ENCODE data around the gene FNBP1L. TPM values are rescaled to one million over a fixed set of nuclear protein-coding genes. Genes with fewer than 3 reads are reported as not detected.
A peak's percentile ranks its signal among the peaks of the same experiment; 100 is the strongest.
"Not testable (repeated sequence)": the region's sequence is repeated elsewhere in the genome, so short reads cannot be mapped to it uniquely, and the experiment has no call there.

The FNBP1L gene
- total RNA-seq, 1 experiment from 2014 or later, result 34.9 TPM

- DNase-seq (ENCODE audit: low spot score), result no peak
Measured at GRCh38 chr1:93532780-93533378, 85.0 kb downstream of the FNBP1L start.

DNA sequence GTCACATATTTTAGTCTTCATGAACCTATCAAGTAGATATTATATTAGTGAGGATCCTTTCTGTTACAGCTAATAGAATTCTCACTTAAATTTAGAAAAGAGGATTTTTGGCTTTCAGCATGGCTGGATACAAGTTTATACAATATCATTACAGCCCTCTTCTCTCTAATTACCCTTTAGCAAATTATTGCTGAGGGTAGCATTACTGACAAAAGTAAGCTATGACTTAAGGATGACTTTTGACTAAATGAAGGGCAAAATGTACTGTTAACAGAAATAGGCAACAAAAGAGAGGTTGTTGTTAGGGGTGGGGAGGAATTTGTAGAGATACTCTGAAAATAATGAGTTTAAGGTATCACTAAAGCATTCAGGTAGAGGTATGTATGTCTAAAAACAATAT is 85.8 kb downstream of the FNBP1L start:
- no peak for DNase-seq (ENCODE audit: low spot score)

DNA sequence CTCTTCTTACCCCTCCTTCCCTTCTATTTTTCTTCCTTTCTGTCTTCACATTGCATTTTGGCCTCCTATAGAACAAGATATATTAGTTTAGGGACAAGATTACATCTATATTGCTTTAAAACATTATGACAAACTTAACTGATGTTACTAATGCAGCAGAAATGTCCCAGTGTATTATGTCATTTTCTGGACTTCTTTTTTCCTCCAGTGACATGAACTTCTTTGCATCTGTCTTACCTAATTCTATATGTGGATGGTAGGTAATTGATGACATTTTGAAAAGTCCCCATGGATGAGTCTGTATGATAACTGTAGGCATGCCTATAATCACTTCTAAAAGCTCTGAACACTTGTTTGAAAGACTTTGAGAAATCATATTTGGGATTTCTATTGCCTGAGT is 89.5 kb downstream of the FNBP1L start:
- DNase-seq (ENCODE audit: low spot score), result no peak

- no peak for DNase-seq (ENCODE audit: low spot score)
Measured at GRCh38 chr1:93537924-93538323, 90.0 kb downstream of the FNBP1L start.

GRCh38 chr1:93541045-93541444 is 93.1 kb downstream of the FNBP1L start:
- DNase-seq (ENCODE audit: low spot score), result no peak

GRCh38 chr1:93542398-93542797 is 94.5 kb downstream of the FNBP1L start:
- no peak for DNase-seq (ENCODE audit: low spot score)

GRCh38 chr1:93546162-93546863 is 98.4 kb downstream of the FNBP1L start:
- DNase-seq (ENCODE audit: low spot score), result no peak

DNA sequence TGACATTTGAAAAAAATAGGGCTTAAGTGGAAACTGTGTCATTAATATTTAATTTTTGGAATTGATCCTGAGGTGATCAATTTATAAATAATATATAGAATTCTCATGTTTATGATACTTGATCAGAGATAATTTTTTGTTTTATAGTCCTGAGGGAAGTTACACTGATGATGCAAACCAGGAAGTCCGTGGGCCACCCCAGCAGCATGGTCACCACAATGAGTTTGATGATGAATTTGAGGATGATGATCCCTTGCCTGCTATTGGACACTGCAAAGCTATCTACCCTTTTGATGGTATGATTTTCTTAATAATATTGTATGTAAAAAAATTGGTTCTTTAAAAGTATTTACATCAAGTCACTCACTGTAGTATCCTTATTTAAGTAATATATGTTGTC is 101.2 kb downstream of the FNBP1L start:
- DNase-seq (ENCODE audit: low spot score), result no peak

- DNase-seq (ENCODE audit: low spot score), result no peak
Measured at GRCh38 chr1:93549811-93550210, 101.9 kb downstream of the FNBP1L start.

DNA sequence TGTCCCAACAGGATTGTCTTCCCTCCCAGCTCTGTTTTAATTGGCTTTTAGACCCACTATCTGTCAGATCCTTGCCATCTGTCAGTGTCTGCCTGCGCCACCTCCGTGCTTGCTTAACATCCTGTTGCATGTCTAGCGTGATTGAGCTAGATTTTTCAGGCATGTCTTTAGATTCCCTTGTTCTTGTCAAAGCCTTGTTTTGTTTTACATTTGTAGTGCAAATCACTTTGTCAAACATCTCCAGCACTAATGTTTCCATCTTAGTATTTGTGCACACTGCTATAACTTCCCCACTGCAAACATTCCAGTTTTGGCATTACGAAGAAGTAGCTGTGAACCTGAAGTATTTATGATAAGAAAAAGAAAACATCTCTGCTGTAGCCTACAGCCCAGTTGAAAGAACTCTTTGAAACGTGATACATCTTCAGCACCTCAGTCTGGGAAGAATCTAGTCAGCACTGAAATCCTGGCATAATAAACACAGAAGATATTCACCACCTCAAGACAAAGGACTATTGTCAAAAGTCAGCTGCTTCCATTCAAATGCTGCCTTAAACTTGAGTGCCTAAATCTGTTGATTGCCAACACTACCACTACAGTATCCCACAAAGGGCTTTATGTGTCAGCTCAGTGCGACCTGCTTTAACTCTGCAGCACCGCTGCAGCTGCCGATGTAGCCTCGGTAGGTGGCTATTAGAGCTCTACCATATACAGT is 105.0 kb downstream of the FNBP1L start:
- DNase-seq (ENCODE audit: low spot score), result peak; percentile 31

DNA sequence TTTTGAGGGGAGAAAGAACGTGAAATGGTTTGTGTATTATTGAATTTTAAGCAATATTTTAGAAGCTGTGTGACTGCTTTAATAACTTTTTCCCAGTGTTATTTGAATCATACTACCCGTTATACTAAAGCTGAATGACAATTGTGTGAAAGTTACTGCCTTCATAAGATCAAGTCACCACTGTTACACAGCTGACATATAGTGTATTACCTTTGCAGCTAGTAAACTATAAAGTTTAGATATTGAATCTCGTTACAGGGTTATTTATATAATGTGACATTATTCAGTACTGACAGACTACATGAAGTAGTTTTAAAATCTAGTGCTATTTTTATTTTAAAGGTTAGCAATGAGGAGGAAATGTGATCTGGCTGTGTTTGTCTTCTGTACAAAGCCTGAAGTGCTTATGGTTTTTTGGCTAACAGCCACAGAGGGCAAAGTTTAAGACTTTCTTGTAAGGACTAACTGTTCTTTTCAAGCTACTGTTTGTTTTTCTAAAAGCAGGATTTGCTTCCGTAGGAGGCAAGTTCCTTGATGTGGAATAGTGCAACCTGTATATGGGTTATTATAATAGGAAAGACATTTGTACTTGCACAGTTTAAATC is 106.1 kb downstream of the FNBP1L start:
- not testable (repeated sequence) for DNase-seq (ENCODE audit: low spot score)

GRCh38 chr1:93554883-93555872 is 107.3 kb downstream of the FNBP1L start:
- DNase-seq (ENCODE audit: low spot score), result no peak

- DNase-seq (ENCODE audit: low spot score), result no peak
Measured at GRCh38 chr1:93556291-93556690, 108.4 kb downstream of the FNBP1L start.

DNA sequence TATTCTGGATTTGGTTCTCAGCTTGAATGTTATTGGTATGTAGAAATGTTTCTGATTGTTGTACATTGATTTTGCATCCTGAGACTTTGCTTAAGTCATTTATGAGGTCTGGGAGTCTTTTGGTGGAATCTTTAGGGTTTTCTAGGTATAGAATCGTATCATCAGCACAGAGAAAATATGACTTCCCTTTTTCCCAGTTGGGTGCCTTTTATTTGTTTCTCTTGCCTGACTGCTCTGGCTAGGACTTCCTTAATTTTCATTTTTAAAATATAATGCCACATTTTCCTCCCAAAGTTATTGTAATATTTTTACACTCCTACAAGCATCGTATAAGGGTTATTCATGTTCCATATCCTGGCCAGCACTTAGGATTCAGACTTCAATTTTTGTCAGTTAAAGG is 111.1 kb downstream of the FNBP1L start:
- DNase-seq (ENCODE audit: low spot score), result no peak

DNA sequence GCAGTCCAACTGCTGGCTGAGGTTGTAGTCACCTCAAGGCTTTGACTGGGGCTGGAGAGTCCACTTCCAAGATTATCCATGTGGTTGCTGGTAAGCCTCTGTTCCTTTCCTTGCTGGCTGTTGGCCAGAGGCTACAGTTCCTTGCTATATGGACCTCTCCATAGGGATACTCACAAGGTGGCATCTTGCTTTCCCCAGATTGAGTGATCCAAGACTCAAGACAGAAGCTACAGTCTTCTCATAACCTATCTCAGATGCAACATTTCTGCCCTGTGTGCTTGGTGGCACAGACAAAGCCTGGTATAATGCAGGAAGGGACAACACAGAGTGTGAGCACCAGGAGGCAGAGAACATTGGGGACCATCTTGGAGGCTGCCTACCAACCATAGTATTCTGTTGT is 111.8 kb downstream of the FNBP1L start:
- DNase-seq (ENCODE audit: low spot score), result no peak

GRCh38 chr1:93565496-93566206 is 117.7 kb downstream of the FNBP1L start:
- no peak for DNase-seq (ENCODE audit: low spot score)

DNA sequence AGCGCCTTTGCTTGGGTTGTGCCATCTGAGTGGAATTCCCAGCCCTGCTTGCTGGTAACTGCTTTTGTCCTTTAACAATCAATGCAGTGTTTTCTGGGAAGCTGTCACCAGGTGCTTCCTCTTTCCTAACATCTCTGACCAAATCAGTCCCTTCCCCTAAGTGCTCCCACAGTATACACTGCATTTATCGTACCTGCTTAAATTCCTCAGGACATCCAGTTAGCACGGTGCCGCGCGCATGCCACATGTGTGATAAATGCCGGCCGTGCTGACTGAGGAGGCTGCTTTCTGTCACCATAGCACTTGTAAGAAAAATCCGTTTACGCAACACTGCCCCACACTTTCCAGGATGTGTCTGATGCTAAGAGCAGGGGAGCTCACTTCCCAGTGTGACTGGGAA is 118.3 kb downstream of the FNBP1L start:
- DNase-seq (ENCODE audit: low spot score), result no peak

DNA sequence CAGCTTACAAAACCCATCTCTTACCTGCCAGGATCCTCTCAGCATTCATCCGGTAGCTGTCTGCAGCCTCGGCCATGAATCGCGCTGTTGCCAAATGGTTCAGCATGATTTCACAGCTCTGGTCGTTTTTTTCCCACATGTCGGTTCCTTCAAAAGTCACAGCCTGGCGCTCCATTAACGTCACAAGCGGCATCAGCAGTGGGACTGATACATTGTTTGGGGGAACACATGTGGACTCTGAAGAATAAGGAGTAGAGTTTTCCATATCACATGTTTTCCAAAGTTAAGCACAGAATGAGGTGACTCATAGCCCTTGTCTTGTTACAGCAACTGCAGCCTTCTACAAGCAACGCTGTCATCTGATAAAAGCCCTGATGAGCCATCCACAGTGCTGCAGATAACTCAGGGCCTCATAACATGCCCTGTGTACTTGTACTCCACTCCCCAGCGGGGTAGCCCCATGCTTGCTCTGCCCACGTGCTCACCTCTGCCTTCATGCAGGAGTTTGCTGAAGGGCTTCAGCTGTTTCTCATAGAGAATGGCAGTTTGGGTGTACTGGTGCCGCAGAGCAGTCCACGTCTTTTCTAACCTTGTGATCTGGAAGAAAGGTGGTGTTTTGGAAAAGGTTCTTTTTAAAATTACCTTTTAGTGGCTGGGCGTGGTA is 119.5 kb downstream of the FNBP1L start:
- peak; percentile 89 for DNase-seq (ENCODE audit: low spot score)

DNA sequence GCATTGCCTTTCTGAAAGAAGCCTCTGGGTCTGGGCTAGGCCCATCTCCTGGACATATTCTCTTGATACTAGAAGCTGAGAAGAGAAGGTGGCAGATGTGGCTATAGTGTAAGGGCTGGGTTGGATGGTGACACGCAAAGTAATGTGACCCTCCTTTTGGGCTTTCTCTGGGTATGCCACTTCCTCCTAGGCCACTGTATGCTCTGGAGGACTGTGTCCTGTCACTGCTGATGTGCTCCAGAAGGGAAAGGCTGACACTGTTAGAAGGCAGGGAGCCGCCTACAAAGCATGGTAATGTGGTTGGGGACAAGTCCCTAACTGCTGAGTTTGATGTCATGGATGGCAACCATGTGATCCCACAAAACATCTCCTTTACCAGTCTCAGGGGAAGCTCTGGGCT is 121.6 kb downstream of the FNBP1L start:
- DNase-seq (ENCODE audit: low spot score), result no peak

- DNase-seq (ENCODE audit: low spot score), result no peak
Measured at GRCh38 chr1:93571623-93572310, 123.8 kb downstream of the FNBP1L start.
